ENCODE data around the gene HOXB6.

The HOXB6 gene

DNA sequence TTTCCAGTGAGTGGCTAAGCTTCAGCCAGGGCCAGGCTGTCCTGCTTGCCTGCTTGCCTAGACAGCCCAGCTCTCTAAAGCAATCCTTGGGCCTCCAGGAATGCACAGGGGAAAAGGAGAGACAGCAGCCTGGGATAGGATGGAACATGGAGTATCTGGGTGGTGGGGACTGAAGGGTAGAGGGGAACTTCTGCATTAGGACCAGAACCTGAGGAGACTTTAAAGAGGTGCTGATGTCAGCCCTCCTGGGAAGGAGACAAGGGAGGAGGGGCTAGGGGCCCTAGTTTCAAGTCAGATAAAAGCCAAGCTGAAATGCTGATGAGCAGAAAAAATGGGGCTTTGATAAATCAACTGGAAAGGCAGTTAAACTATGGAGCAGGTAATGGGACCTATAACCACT, 4.2 kb upstream of the HOXB6 start:
- no peak for DNase-seq

DNA sequence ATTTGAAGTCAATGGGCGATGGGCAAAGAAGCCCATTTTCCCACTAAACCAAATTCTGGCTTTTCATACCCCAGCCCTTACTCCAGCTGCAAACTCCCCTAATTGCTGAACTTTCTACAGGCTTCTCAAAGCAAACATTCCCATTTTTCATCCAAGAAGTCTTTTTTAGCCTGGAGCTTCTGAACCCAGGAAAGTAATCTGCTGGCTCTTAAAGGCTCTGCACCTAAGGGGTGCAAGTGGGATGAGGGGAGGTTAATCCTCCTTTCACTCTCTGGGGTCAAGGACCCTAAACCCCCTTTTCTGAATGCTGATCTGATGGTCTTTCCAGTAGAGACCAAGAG, 3.7 kb upstream of the HOXB6 start:
- DNase-seq, result no peak

DNA sequence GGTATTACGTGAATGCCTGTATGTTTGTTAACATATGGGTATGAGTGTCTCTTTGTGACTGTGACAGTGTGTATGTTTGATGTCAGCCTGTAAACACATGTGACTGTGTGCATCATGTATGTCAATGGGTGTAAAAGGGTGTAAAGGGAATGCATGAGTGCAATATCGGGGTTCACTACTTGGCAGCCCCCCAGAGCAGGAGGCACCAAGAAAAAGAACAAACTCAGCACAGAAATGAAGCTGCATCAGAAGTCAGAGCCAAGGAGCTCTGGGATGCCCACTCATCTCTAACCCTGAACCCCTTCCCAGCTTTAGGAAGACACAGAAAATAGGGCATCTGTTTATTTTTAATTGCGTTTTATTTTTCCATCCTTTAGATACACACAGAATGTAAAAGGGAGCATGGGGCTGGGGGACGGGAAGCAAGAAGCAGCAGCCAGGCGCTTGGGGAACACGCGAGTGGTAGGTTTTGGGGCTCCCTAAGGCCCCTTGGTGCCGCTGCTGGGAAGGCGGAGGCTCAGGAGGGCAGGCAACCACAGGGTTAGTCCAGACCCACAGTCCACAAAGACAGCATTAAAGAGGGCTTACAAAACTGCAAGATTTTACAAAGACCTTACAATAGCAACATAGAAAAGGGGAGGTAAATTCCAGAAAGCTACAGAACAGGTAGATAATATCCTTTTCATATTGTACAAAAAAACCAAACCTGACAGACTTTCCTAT, 2.3 kb upstream of the HOXB6 start:
- DNase-seq, result no peak

DNA sequence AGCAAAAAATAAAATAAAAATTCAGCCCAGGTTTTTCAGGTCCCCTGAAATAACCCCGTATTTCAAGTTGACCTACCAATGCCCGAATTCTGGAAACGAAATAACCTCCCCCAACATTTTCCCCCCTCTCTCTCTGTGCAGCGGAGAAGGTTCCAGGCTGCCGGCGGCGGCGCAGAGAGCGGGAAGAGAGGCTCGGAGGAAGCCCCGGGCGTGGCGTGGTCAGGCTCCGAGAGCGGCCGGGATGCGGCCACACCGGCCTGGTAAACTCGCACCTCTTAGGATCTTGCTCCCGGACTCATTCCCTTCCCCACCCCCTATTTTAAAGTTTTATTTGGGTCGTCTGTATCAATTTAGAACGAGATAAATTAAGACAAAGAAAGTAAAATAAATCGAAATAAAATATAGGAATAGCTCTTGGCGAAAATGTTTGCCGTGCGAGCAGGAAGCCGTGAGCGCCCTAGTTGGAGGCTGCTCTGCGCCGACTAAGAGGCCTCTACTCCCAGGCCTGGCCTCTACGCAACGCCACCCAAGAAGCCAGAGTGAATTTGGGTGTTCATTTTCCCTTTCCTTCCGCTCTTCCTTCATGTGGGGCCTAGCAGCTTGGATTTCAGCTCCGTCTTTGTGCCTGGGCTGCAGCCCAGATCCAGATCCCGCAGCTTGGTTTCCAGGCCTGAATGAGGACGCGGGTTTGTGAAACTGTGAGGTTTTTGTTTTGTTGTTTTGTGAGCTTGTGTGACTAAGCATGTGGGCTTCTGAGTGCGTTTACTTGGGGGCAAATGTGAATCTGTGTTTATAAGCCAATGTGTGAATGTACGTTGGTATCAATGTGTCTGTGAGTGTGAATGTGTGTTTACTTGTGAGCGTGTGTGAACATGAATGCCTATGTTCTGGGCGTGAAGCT, 1.5 kb upstream of the HOXB6 start:
- DNase-seq, result no peak

DNA sequence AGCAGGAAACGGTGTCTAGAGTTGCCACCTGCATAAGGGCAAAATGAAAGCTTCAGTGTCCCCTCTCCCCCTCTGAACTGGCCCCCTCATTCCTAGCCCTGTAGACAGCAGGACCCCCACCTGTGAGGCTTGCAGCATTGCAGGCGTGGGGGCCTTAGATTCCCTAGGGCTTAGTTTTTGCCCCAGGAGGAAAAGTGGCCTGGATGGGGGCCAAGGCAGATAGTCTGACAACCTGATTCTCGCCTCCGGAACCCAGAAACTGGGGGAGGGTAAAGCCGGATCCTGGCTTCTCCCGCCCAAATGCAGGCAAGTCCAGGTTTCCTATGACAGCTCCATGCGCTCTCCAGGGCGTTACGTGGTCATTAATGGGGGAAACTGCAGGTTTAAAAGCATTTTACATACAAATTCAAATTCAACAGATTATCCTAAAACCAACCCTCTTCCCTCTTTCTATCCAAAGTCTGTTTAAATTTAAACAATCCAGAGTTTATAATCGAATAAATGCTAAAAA, 678 bp upstream of the HOXB6 start:
- no peak for DNase-seq

DNA sequence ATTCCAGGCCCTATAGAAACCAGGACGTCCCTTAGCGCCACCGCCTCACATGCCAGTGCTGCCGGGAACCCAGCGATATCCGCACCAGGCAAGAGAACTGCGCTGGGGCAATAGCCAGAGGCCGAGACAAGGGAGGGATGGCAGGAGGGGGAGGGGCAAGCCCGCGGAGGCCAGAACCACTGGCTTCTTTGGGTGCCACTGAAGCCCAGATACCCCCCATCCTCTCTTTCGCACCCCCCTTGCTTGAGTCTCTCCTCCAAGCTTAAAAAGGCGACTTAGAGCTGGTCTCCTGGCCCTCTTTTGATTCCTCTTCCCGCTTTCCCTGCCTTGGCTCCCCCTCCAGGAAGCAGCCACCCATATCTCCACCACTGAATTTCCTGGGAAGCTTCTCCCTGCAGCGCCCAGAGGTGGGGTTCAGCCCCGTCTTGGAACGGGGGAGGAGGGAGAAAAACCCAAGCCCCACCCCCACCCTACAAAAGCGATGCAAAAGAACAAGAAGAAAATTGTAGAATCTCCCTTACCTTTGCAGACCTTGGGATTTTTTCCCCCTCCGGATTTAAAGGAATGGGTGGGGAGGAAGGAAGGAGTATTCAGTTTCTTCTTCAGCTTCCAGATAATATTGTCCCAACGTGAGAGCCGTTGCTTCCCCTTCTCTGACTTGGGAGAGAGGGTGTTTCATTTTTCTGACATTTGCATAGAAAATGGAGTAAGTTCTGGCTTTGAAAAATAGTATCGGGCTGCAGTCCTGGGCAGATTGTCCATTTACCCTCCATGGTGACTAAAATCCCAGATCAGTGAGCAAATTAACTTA, 622 bp downstream of the HOXB6 start:
- DNase-seq, result no peak

DNA sequence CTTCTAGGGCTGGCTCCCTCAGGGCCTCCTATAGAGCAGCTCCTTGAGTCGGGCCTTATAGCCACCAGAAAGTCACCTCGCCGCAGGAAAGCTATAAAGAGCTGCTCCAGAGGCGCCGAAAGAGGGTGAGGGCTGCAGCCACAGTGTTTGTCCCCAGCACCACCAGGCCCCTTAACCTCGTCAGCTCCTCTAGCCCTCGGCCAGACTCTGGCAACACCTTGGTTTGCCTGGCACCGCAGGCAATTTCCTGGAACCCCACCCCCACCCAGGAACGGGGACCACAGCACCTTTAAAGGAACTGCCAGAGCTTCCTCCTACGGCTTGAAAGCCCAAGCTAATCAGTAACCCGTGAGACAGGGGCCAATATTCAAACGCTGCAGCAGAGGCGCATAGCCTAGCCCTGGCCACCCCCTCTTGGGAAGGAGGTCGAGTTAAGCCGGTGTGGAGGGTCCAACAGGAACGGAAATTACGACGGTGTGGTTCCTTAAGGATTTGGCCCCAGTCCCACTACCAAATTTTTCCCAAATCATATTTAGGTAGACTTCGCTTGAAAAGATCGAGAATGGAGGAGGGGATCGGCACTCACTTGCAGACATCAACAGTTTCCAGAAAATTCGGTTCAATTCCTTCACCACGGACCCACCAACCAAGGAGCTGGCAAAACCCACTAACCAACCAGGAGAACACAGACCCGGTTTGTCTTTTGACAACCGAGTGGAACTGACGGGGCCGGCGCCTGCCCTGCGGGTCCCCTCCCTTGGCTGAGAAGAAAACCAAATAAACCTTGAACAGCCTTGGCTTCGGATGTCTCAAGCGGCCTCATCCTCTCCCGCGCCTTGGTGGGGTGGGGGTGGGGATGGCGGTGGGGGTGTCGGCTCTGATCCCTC, 3.0 kb downstream of the HOXB6 start:
- DNase-seq, result no peak

DNA sequence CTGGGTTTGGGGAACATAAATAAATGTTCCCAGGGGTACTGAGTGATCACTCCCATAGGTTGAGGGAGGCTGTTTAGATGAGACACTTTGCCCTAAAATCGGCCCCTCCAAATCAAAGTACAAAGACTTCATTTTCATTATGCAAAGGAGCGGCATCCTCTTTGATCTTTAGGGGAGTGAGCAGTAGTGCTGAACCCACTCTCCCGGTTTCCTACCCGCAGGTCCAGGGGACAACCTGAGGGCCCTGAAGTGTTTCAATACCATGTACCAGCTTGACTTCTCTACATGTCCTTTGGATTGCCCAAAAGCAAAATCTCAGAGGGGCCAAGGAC, 3.6 kb downstream of the HOXB6 start:
- DNase-seq, result no peak

DNA sequence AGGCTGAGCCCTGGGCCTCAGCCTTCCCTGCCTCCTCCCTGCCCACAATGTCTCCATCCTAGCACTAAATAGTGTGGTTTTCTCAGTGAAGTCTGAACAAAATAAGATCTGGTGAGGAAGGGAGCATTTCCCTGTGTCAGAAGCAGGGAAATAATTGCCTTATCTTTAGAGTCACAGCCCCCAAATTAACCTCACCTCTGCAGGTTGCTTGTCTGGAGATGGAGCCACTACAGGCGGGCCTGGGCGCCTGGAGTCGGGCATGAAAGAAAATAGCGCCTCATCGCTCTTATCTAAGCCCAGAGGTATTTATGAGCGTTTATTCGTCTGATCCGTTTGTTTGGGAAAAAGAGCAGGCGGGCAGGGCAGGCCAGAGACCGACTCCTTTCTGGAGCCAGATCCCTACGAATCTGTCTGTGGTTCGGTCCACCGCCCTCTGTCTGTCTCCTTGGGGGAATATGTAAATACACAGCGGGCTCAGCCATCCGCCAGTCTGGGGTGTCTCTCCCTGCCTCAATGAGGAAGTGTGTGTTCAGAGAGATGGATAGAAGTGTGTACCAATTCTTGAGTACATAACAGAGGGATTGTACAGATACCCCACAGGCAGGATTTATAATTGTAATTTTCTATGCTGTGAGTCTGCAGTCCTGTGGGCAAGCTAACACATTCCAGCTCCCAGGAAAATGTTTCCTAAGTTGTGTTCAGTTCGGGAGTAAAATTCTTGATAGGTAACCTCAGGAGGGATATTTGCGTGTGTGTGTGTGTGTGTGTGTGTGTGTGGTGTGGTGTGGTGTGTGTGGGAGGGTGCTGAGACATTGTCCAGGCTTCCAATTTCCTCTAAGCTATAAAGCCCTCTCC, 4.3 kb downstream of the HOXB6 start:
- DNase-seq, result no peak

DNA sequence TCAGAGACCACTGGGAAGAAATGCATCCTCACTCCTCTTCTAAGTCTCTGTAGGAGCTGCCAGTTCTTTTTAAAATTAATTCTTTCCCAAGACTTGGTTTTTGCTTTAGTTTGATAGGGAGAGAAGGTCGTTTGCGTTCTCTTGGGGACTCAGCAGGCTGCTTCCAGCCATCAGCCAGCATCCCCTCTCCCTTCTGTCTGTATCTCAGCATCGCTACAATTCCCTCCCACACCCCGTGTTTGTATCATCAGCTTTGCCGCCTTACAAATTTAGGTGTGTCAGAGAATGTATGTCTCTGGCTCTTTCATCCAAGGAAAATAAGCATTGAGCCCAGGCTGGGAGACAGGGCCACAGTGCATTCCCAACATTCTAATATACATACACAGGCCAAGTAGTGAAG, 5.4 kb downstream of the HOXB6 start:
- no peak for DNase-seq

DNA sequence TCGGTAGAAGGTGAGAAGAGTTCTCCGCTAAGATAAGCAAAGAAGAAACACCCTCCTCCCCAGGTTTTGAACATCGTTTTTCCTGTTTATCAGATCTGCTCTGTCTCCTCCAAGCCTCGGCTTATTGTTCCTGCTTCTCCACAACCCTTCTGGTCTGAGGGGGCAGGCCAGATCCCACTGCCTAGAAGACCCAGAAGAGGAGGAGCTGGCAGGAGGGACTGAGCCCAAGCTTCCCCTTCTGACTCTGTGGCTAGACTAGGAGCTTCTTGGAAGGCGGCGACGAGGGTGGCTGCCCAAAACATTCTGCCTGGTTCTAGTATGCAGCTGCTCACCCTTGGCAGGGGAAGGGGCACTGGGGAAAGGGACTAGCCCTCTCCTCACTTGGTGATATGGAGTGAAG, 6.0 kb downstream of the HOXB6 start:
- no peak for DNase-seq

DNA sequence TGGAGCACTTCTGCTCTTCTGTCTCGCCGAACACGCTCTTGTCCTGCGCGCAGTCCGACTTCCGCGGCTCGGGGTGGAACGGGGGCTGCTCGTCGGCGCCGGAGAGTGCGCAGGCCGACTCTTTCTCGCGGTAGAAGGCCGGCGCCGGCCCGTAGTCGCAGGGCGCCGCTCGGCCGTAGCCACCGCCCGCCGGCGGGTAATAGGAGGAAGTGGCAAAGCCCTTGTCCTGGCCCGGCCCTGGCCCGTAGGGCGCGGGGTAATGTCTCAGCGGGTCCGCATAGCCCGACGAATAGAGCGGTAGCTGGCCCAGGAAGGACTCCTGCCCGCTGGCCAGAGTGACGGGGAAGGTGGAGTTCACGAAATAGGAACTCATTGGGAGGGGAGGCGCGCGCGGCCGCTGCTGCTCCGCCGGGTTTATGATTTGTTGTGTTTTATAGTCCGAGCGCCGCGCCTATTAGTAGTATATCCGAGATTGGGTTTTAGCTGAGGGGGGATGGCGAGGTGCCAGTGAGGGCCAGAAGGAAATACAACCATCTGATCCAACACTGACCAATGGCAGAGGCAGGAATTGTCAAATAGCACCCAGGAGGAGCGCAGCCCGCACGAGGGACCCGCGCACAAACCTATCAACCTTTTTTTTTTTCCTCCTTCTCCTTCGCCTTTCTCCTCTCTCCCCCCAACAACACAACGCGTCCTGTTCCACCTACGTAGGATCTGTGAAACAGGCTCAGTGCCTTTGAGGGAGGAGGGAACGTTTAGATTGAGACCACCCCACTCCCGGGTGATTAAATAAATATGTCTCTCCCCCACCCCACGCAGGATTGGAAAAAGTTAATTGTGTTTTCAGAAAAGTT, 6.8 kb downstream of the HOXB6 start:
- DNase-seq, result no peak

DNA sequence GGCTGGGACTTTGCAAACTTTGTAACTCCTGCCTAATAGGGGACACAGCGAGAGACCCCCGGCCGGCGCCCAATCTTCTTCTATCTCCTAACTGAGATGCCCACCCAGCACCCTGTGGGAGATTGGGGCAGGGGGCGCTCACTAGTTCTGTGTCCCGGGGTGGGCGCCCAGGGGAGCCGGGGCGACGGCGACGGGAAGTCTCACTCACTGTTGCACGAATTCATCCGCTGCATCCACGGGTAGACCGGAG, 7.3 kb downstream of the HOXB6 start:
- no peak for DNase-seq

DNA sequence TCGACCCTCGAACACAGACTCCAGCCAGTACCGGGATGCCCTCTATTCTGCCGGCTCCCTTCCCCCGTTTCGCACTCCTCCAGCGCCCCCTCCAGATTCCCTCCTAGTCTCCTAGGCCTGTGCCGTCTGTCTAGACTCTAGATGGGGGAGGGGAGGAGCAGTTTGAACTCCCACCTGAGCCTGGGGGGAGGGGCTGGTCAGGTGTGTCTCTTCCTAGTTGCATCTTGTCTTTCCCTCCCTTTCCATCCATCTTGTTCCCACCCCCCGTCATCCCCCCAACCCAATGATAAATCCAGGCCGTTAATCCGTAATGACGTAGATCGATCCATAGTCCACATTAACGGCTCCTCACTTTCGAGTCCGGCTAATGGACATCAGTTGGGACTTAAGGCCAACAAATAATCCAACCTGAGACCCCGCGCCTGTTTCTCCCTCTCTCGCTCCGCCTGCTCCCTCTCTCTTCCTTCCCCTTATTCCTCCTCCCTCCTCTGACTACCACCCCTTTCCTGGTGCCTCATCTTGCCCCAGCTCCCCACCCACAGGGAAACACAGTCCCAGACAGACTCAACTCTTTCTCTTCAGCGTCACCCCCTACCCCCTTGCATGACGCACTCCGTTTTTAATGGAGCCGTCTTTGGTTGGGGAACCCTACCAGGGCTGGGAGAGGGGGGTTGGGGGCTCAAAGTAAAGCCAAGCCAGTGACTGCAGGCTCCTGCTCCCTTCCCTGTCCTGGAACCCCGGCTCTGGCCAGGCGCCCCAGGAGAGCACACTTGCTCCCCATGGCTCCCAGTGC, 7.9 kb downstream of the HOXB6 start:
- DNase-seq, result no peak

DNA sequence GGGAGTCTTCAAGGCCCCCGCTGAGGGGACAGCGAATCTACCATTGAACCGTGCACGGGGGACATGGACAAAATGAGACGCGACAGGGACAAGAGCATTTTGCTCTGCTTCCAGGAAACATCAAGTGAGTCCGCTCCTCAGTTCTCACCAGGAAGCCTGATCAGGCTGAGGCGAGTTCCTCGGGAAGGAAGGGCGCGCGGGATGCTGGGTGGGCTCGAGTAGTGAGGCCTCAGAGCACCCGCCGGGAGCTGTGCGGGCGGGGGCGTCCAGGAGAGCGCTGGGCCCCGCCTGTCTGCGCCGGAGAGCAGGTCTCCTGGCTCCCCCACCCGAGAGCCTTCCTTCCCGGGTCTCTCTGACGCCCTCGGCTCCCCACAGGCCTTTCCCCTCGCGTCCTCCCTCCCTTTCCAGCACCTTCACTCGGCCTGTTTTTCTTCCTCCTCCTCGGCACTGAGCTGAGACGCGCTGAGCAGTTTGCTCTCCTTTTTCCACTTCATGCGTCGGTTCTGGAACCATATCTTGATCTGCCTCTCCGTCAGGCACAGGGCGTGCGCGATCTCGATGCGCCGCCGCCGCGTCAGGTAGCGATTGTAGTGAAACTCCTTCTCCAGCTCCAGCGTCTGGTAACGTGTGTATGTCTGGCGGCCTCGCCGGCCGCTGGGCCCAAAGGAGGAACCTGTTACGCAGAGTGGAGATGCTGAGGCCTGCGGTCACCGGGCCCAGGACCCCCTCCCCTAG, 8.6 kb downstream of the HOXB6 start:
- no peak for DNase-seq

DNA sequence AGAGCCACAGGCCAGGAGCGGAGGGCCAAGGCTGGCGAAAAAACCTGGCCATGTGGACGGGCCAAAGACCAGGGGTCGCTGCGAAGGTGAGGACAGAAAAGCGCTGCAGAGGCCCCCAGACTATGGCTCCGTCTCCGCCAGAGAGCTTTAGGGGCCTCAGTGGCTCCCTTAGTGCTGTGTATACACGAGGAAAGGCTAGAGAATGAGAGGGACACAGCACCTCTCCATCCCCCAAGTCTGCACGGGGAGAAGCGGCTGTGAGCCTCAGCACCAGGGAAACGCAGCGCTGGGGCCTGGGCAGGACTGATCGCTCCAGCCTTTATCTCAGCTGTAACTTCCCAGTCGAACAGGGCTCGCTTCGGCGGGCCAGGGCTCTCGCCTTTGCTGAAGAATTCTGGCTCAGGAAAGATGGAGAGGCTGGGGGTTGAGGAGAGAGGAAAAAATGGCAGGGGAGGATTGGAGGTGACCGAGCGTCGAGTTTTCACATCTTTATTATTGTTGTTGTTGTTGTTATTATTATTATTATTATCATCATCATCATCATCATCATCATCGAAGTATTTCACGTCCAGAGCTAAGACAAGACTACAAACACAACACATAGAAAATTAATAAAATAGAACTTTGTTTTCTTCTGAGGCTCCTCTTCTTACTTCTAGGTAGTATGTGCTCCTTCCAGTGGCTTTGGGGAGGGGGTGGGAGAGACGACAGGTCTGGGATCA, 9.3 kb downstream of the HOXB6 start:
- no peak for DNase-seq

DNA sequence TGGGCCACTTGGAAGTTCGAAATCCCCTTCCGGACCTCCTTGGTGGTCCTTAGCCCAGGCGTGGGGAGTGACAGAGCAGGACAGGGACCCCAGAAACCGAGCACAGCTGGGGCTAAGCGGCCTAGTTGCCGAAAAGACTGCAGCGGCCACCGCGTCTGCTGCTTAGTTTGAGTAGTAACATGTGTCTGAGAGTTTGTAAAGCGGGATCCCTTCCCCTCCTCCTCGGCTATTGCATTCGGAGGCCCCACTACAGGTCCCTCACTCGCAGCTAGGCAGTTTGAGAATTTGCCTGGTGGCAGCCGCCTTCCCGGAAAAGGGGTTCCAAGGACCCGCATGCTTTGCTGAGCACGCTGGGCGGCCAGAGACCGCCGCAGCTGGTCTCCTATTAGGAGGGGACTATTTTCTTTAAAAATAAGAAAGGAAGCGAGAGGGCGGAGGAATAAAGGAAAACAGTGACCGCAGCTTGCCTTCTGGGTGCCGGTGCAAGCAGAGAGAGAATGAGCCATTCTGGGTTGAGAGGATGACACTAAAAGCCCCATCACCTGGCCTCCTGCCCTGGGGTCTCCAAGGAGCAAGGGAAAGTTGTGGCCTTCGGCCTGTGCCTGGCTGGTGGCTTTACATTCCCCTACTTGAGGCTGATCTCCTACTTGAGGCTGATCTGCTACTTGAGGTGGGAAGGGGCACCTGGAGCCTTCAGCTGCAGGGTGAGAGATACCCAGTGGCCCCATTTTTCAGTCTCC, 10.1 kb downstream of the HOXB6 start:
- no peak for DNase-seq
